Urinary bladder (tissue), 4 donors: ENCODE data around the gene KCNG2. TPM values are rescaled to one million over a fixed set of nuclear protein-coding genes. Genes with fewer than 3 reads are reported as not detected.

ENCODE experiments used
- DNase-seq: peaks from one replicate; pipeline ENCODE4 v3.0.0-alpha.2; 2015; ENCODE audit errors: extremely low spot score
- H3K27ac ChIP-seq: one replicate; pipeline ENCODE4 v1.5.1; 2013; ENCODE audit warnings: low read depth, mild to moderate bottlenecking, moderate library complexity
- H3K36me3 ChIP-seq: one replicate; pipeline ENCODE4 v1.6.1; 2013; ENCODE audit warnings: mild to moderate bottlenecking, moderate library complexity; ENCODE audit not compliant: insufficient read depth
- H3K4me1 ChIP-seq: one replicate; pipeline ENCODE4 v1.6.1; 2013; ENCODE audit warnings: mild to moderate bottlenecking, moderate library complexity; ENCODE audit not compliant: insufficient read depth
- H3K4me3 ChIP-seq: one replicate; pipeline ENCODE4 v1.5.1; 2013; ENCODE audit warnings: low read depth, low read length
- WGBS: extraction: QIAGEN DNeasy Blood & Tissue Kit; methylation state at CpG from one replicate; pipeline ENCODE4 v1.1.7; 2013; 5-methylcytosine and 5-hydroxymethylcytosine counted together
- polyA plus RNA-seq: library from polyadenylated mRNA; stranded (reverse); fragments of 200-250 nt; gene quantifications from one replicate; pipeline ENCODE4 v1.2.3, GENCODE V29; 2013
- total RNA-seq: library from RNA; depleted of rRNA; stranded (reverse); fragments of >200 nt; gene quantifications from one replicate; pipeline ENCODE4 v1.2.3, GENCODE V29; 2014
- donor health status: healthy with polysubstance abuse.
- donor health status: healthy.

The KCNG2 gene
- total and polyA plus RNA-seq, 2 donors: 0.21 to 0.46 TPM

DNA sequence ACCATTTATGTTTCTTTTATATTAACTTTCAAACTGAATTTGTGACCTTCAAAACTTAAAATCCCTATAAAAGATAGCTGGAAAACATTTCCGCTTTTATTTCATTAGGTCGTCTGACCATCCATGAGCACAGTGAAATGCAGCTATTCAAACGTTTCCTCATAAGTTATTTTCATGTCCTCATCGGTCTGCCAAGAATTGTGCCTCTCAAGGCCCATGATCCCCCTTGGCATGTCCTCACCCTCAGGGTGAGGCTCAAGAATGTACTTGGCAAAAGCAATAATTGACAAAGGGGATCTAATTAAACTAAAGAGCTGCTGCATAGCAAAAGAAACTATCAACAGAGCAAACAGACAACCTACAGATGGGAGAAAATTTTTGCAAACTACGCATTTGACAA lies 141.4 kb downstream of the KCNG2 start:
- Histone ChIP-seq H3K27ac (no peak overlapping the region), H3K36me3 (no peaks in the 10 kb centered on the region), H3K4me1 (no peaks in the 10 kb centered on the region), H3K4me3 (no peak overlapping the region)
- 71% methylated on average over 5 of the region's 5 CpGs for WGBS
- DNase-seq: no peak

DNA sequence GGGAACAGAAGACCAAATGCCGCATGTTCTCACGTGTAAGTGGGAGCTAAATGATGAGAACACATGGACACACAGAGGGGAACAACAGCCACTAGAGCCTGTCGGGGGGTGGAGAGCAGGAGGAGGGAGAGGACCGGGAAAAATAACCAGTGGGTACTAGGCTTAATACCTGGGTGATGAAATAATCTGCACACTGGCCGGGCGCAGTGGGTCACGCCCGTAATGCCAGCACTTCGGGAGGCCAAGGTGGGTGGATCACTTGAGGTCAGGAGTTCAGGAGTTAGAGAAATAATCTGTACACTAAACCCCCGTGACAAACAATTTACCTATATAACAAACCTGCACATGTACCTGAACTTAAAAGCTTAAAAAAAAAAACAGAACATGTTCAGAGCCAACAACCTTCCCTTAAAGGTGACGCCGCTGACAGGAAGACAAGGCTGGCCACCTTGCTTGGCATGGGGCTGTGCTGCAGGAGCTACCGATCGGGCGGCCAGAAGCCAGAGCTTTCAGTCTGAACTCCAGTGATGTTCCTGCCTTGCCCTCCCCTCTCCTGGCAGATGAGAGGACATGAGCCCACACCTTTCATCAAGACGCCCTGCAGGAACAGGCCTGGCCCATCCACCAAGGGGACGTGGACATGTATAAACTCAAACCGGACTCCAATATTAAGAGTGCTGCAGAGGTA lies 142.5 kb downstream of the KCNG2 start:
- Histone ChIP-seq H3K4me1 (no peaks in the 10 kb centered on the region), H3K27ac (no peak overlapping the region), H3K36me3 (no peaks in the 10 kb centered on the region), H3K4me3 (no peak overlapping the region)
- WGBS: 96% methylated on average over 18 of the region's 18 CpGs
- no peak for DNase-seq

DNA sequence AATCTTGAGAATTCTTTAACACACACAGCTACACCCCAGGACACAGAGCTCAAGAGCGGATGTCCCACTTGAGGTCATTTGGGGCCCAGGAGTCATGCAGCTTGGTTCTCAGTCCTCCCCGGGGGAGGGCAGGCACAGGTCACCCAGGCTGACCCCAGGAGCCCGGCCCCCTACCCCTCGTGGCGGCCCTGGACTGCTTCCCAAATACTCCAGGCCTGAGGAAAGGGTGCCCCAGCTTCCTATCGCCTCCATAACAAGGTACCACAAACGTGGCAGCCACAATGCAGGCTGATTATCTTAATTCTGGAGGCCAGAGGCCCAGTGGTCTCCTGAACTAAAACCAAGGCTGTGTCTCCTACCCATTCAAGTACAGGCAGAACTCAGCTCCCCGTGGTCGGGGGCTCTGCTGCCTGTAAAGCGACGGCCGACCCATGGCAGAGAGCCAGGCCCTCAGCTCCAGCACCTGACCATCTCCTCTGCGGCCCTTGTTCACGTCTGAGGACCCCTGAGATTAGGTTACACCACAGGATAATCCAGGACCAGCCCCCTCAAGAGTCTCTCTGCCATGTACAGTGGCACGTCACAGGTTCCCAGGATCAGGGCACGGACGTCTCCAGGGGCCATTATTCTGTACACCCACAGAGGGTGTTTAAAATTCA lies 143.2 kb downstream of the KCNG2 start:
- no peak overlapping the region for H3K4me3 ChIP-seq
- 86% methylated on average over 17 of the region's 17 CpGs for WGBS
- H3K27ac ChIP-seq: no peak overlapping the region
- H3K36me3 ChIP-seq: no peaks in the 10 kb centered on the region
- no peak for DNase-seq
- no peaks in the 10 kb centered on the region for H3K4me1 ChIP-seq

DNA sequence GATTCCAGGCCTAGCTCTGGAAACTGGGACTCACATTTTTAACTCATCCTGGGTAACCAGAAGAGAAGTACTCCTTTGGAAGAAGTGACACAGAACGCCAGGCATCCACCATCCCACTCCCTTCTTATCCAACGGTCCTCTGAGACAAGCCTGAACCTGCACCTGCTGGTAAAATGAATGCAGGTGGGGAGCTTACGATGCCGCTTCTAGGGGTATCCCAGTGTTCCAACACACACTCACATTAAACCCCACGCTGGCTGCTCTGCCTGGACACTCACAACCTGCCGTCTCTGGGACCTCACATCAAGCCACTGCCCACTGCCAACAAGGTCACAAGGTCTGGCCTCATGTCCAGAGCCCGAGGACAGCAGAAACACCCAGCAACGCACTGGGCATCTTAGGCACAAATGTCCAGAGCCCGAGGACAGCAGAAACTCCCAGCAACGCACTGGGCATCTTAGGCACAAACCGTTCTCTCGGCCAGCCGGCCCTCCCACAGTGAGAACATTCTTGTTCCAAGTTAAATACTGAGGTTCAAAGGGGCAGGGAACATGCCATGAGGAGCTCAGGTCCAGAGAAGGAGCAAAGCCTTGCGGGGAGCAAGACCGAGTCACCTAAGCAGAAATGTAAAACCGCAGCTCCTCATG lies 143.9 kb downstream of the KCNG2 start:
- H3K4me1 ChIP-seq: no peaks in the 10 kb centered on the region

DNA sequence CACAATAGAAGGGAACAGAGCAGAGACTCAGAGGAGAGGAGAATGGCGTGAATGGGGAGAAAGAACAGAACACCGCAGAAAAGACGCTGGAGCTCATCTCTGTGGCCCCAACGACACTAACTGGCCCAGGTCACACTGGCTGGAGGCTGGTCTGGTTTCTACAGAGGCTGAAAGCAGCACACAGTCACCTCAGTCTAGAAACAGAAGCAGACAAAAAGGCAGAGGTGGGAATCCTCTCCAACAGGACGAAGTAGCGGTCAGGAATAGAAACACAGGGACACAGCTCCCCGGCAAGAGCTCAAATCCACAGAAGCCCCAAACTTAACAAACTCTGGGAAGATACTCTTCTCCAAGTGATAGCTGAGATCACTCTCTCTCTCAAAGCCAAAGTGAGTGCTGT lies 144.5 kb downstream of the KCNG2 start:
- WGBS: 90% methylated on average over 7 of the region's 7 CpGs

More for the DNA sequence above, 143.9 kb downstream of the KCNG2 start:
- Histone ChIP-seq H3K36me3 (no peaks in the 10 kb centered on the region), H3K27ac (no peak overlapping the region), H3K4me3 (no peak overlapping the region)
- no peak for DNase-seq
- 87% methylated on average over 16 of the region's 16 CpGs for WGBS

DNA sequence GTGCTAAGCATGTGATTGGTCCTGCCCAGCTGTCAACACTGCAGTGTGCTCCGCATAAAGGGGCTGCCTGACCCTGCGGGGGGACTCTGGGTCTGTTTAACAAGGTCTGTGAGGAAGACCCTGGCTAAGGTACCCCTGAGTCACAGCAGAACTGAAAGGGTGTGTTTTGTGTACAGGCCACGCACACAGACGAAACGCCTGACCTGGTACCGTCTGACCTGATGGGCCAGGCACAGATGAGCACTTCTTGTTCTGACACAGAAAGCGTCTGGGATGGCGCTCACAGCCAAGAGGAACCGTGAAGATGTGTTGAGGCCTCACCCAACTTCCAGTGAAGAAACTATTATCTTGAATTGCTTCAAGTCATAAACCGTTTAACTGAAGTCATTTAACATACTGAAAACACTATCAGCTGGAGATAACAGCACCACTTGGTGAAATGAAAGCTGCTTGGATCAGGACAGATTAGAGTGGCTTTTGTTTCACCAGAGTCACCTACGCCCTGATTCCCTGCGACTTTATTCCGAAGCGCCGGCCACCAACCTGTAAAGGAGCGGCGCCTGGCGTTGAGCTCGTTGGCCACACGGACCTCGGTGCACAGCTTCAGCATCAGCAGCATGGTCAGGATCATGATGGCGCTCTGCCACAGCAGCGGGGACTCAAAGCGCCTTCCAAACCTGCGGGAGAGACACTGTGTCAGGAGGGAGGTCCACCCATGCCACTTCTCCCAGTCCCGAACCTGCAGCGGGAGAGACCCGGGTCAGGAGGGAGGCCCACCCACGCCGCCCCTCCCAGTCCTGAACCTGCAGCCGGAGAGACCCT lies 145.3 kb downstream of the KCNG2 start:
- no peak overlapping the region for H3K4me3 ChIP-seq
- H3K27ac ChIP-seq: no peak overlapping the region
- no peak for DNase-seq
- no peaks in the 10 kb centered on the region for H3K4me1 ChIP-seq
- WGBS: 83% methylated on average over 31 of the region's 31 CpGs
- H3K36me3 ChIP-seq: no peaks in the 10 kb centered on the region

More for the DNA sequence above, 144.5 kb downstream of the KCNG2 start:
- no peaks in the 10 kb centered on the region for H3K36me3 ChIP-seq
- no peak overlapping the region for H3K27ac ChIP-seq
- no peak for DNase-seq
- no peaks in the 10 kb centered on the region for H3K4me1 ChIP-seq
- H3K4me3 ChIP-seq: no peak overlapping the region

DNA sequence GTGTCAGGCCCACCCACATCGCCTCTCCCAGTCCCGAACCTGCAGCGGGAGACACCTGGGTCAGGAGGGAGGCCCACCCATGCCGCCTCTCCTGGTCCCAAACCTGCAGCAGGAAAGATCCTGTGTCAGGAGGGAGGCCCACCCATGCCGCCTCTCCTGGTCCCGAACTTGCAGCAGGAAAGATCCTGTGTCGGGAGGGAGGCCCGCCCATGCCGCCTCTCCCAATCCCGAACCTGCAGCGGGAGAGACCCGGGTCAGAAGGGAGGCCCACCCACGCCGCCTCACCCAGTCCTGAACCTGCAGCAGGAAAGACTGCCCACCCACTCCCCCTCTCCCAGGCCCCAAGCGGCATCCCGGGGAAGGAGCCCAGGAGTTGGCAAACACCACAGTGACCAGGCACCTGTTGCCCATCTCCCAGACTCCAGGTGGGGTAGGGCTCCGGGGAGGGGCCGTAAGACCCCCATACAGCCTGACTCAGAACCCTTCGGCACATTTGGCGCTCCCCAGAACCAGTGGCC lies 145.9 kb downstream of the KCNG2 start:
- Histone ChIP-seq H3K36me3 (no peaks in the 10 kb centered on the region), H3K27ac (no peak overlapping the region), H3K4me1 (no peaks in the 10 kb centered on the region), H3K4me3 (no peak overlapping the region)
- DNase-seq: no peak
- WGBS: 95% methylated on average over 20 of the region's 20 CpGs

DNA sequence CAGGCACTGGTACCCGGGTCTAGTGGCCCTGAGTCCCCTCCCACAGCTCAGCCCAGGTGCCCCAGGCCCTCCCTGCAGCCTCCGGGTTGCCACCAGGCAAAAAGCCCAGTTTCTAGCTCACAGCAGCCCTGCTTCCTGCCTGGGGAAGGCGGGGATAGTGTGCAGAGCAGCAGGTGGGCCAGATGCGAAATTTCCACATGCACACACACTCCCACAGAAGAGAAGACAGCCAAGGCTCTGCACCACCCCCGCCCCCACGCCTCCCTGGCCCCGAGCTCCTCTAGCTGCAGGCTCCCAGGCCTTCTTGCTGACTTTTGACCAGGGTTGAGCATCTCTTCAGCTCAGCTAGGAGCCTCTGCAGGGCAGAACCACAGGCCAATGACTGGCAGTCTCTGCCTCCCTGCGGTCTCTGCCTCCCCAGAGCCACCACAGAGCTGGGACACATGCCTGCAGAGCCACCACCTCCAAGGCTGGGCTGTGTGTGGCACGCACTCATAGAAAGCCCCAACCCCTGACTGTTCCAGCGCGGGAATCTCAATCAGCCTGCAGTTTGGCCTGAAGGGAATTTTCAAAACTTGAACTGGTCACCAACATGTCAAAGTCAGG lies 146.5 kb downstream of the KCNG2 start:
- no peaks in the 10 kb centered on the region for H3K4me1 ChIP-seq
- DNase-seq: no peak
- 73% methylated on average over 11 of the region's 11 CpGs for WGBS
- no peak overlapping the region for H3K27ac ChIP-seq
- no peak overlapping the region for H3K4me3 ChIP-seq
- no peaks in the 10 kb centered on the region for H3K36me3 ChIP-seq

DNA sequence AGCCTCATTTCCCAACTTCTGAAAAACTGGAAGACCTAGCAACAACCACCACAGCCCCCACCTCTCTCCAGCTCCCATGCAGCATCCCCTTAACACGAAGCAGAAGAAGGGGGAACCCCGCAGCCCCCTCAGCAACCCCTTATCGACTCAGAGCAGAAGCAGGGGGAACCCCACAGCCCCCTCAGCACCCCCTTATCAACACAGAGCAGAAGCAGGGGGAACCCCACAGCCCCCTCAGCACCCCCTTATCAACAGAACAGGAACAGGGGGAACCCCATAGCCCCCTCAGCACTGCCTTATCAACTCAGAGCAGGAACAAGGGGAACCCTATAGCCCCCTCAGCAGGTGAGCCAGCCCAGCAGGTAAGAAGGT lies 147.0 kb downstream of the KCNG2 start:
- no peaks in the 10 kb centered on the region for H3K36me3 ChIP-seq
- no peaks in the 10 kb centered on the region for H3K4me1 ChIP-seq
- H3K4me3 ChIP-seq: no peak overlapping the region
- DNase-seq: no peak
- no peak overlapping the region for H3K27ac ChIP-seq
- WGBS: 77% methylated on average over 3 of the region's 3 CpGs

DNA sequence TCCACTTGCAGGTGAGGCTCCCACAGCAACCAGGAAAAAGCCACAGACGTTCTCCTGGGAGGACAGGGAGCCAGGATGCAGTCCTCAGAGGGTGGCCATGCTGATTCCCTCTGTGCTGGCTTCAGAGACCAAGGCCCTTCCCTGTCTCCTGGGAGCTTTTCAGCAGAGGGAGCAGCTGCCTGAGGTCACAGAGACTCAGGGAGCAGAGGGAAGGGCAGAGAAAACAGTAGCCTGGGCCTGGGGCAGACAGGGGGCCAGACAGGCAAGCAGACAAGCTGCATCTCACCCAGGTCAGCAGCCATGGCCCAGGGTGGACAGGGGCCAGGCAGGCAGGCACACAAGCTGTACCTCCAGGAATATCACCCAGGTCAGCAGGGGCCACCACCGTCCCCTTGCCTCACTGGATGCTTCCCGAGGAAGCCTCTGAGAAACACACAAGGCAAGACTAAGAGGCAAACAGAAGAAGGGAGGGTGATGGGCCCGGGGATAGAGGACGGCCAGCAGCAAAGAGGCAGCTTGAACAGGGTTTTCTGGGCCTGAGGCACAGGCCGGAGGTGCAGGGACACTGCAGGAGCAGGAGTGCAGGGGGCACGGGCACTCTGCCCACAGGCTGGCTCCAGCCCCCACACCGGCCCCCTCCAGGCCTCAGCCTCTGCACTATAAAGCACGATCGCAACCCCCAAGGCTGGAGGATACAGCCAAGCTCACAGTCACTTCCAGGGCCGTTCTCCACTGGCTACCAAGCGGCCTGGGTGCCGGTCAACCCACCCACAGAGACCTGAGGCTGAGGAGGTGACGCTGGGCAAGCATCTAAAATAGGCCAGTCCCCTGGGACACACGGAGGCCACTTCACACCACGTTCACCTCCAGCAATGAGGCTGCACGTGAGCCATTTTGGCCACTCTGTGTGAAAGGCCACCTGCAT lies 147.6 kb downstream of the KCNG2 start:
- Histone ChIP-seq H3K27ac (no peak overlapping the region), H3K4me1 (no peaks in the 10 kb centered on the region), H3K4me3 (no peak overlapping the region), H3K36me3 (no peaks in the 10 kb centered on the region)
- 80% methylated on average over 17 of the region's 17 CpGs for WGBS
- DNase-seq: no peak

DNA sequence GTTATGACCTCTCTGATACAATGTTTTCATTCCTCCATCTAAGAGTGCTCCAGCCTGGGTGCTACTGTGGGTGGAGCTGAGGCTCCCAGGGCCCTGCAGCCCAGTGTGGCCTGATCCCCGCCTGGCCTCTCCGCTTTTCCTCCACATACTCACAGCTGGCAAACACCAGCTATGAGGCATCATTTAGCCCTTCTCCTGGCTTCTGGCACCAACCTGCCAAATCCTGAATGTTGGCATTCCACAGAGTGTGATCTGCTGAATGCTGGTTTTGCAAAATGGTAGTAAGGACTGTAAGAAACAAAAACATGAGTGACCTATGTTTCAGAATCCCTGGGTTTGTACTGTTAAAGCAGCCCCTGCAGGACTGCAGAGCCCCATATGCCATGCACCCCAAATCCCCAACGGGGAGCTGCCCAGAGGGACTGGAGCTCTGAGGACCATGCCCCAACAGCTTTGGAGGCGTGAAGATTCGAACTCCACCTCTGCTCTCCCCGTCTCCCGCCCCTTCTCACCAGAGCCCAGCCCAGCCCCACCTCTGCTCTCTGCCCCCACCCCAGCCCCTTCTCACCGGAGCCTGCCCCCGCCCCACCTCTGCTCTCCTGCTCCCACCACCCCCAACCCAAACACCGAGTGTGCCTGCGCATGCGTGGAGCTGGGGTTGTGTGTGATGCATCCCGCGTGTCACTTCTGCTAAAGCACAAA lies 149.5 kb downstream of the KCNG2 start:
- Histone ChIP-seq H3K36me3 (no peaks in the 10 kb centered on the region), H3K4me3 (no peak overlapping the region), H3K4me1 (no peaks in the 10 kb centered on the region), H3K27ac (no peak overlapping the region)
- no peak for DNase-seq
- WGBS: 87% methylated on average over 14 of the region's 14 CpGs
